Vagina (tissue), 2 donors: ENCODE data around the gene SLC1A2. TPM values are rescaled to one million over a fixed set of nuclear protein-coding genes. Genes with fewer than 3 reads are reported as not detected.

Experiments
- DNase-seq, 2 donors: peaks; one replicate each; pipeline ENCODE4 v3.0.0-alpha.2; 2017; ENCODE audit errors: extremely low spot score in 2 of 2
- H3K27ac ChIP-seq: fragments of 200-600 bp; sonication (generic); one replicate; pipeline ENCODE4 v1.5.1; 2019
- H3K27me3 ChIP-seq: fragments of 200-600 bp; sonication (generic); one replicate; pipeline ENCODE4 v1.5.1; 2019
- H3K36me3 ChIP-seq, 2 donors: fragments of 200-600 bp; sonication (generic); one replicate each; pipeline ENCODE4 v1.5.1; 2017 to 2019
- H3K4me1 ChIP-seq: fragments of 200-600 bp; sonication (generic); one replicate; pipeline ENCODE4 v1.5.1; 2019
- H3K4me3 ChIP-seq, 2 donors: fragments of 200-600 bp; sonication (generic); 1 replicate in 1 of 2; 2 replicates in 1 of 2; pipeline ENCODE4 v1.5.1; 2016 to 2019
- H3K9me3 ChIP-seq: fragments of 200-600 bp; sonication (generic); one replicate; pipeline ENCODE4 v1.5.1; 2019
- CTCF ChIP-seq, 3 experiments: fragments of 450-650 bp in 2 of 3; fragments of 200-600 bp in 1 of 3; sonication (generic) in 1 of 3; IDR thresholded peaks; one replicate each; pipeline ENCODE4 v1.5.1; 2017 to 2019; ENCODE audit warnings: antibody characterized with exemption in 3 of 3, mild to moderate bottlenecking in 2 of 3, moderate library complexity in 2 of 3
- POLR2A ChIP-seq, 2 donors: fragments of 450-650 bp; IDR thresholded peaks; one replicate each; pipeline ENCODE4 v1.6.1; 2017; ENCODE audit warnings: antibody characterized with exemption in 2 of 2, mild to moderate bottlenecking in 2 of 2, moderate library complexity in 2 of 2
- POLR2AphosphoS5 ChIP-seq, 2 donors: sonication (generic); formaldehyde crosslinking; IDR thresholded peaks; one replicate each; pipeline ENCODE4 v1.9.0; 2017; ENCODE audit warnings: antibody characterized with exemption in 2 of 2, mild to moderate bottlenecking in 2 of 2, low read depth in 1 of 2; ENCODE audit not compliant: insufficient read depth in 1 of 2
- intact Hi-C: fragments of 100-400 bp; cut with DNase I; formaldehyde crosslinking; loops from one replicate; pipeline ENCODE4 v1.15.1; 2023
- total RNA-seq: library from RNA; depleted of rRNA; stranded (reverse); fragments of >200 nt; gene quantifications from one replicate; pipeline ENCODE4 v1.2.3, GENCODE V29; 2016

Gene SLC1A2
- total RNA-seq, 1 donor from 2014 or later: 4.7 TPM

GRCh38 chr11:35275786-35276170 lies 143.6 kb downstream of the SLC1A2 start:
- intact Hi-C loops: no loop called here
- no peak overlapping the region for H3K4me3 ChIP-seq
- H3K36me3 ChIP-seq: no peaks in the 10 kb centered on the region
- TF ChIP-seq CTCF (IDR thresholded peaks at IDR 0.05): no peak
- TF ChIP-seq POLR2A (IDR thresholded peaks at IDR 0.05): no peak
- TF ChIP-seq POLR2AphosphoS5 (IDR thresholded peaks at IDR 0.05; ENCODE audit: insufficient read depth in 1 of 2, low read depth in 1 of 2): no peak
- DNase-seq: no peak
- peak overlapping the region; percentile 77 for H3K27ac ChIP-seq
- H3K27me3 ChIP-seq: no peaks in the 10 kb centered on the region
- H3K9me3 ChIP-seq: no peaks in the 10 kb centered on the region
- peaks cover 30% of the 10 kb centered on the region for H3K4me1 ChIP-seq

GRCh38 chr11:35274909-35275785 lies 144.2 kb downstream of the SLC1A2 start:
- no peak for DNase-seq
- no peaks in the 10 kb centered on the region for H3K36me3 ChIP-seq
- TF ChIP-seq POLR2A (IDR thresholded peaks at IDR 0.05): no peak
- peak in 1 of 2 donors; percentile 47 for TF ChIP-seq POLR2AphosphoS5 (IDR thresholded peaks at IDR 0.05; ENCODE audit: insufficient read depth in 1 of 2, low read depth in 1 of 2)
- intact Hi-C loops: no loop called here
- peaks cover 28% of the 10 kb centered on the region for H3K4me1 ChIP-seq
- peak overlapping the region; percentile 77 for H3K27ac ChIP-seq
- no peaks in the 10 kb centered on the region for H3K9me3 ChIP-seq
- no peak overlapping the region for H3K4me3 ChIP-seq
- no peaks in the 10 kb centered on the region for H3K27me3 ChIP-seq

- H3K36me3 ChIP-seq: no peaks in the 10 kb centered on the region
- H3K4me1 ChIP-seq: peaks cover 28% of the 10 kb centered on the region
- H3K4me3 ChIP-seq: no peak overlapping the region
- no peak overlapping the region for H3K27ac ChIP-seq
- intact Hi-C loops: no loop called here
- TF ChIP-seq POLR2AphosphoS5 (IDR thresholded peaks at IDR 0.05; ENCODE audit: insufficient read depth in 1 of 2, low read depth in 1 of 2) (no peak), POLR2A (IDR thresholded peaks at IDR 0.05) (no peak), CTCF (IDR thresholded peaks at IDR 0.05) (no peak)
- no peak for DNase-seq
- no peaks in the 10 kb centered on the region for H3K9me3 ChIP-seq
- no peaks in the 10 kb centered on the region for H3K27me3 ChIP-seq
These were observed 146.9 kb downstream of the SLC1A2 start for GRCh38 chr11:35272391-35272902.

GRCh38 chr11:35271031-35271430 lies 148.3 kb downstream of the SLC1A2 start:
- TF ChIP-seq CTCF (IDR thresholded peaks at IDR 0.05) (no peak), POLR2AphosphoS5 (IDR thresholded peaks at IDR 0.05; ENCODE audit: insufficient read depth in 1 of 2, low read depth in 1 of 2) (no peak), POLR2A (IDR thresholded peaks at IDR 0.05) (no peak)
- H3K27ac ChIP-seq: no peak overlapping the region
- no peak for DNase-seq
- intact Hi-C loops: no loop called here
- H3K9me3 ChIP-seq: no peaks in the 10 kb centered on the region
- H3K36me3 ChIP-seq: no peaks in the 10 kb centered on the region
- H3K27me3 ChIP-seq: no peaks in the 10 kb centered on the region
- peaks cover 20% of the 10 kb centered on the region for H3K4me1 ChIP-seq
- no peak overlapping the region for H3K4me3 ChIP-seq

- no peaks in the 10 kb centered on the region for H3K27me3 ChIP-seq
- DNase-seq: no peak
- TF ChIP-seq POLR2AphosphoS5 (IDR thresholded peaks at IDR 0.05; ENCODE audit: insufficient read depth in 1 of 2, low read depth in 1 of 2): no peak
- TF ChIP-seq POLR2A (IDR thresholded peaks at IDR 0.05): no peak
- TF ChIP-seq CTCF (IDR thresholded peaks at IDR 0.05): no peak
- no peaks in the 10 kb centered on the region for H3K36me3 ChIP-seq
- intact Hi-C loops: no loop called here
- no peak overlapping the region for H3K4me3 ChIP-seq
- no peak overlapping the region for H3K27ac ChIP-seq
- peaks cover 14% of the 10 kb centered on the region for H3K4me1 ChIP-seq
- no peaks in the 10 kb centered on the region for H3K9me3 ChIP-seq
These were observed 149.0 kb downstream of the SLC1A2 start for GRCh38 chr11:35270342-35270741.
